ENCODE measurements around the gene DGCR8.

Gene DGCR8

DNA sequence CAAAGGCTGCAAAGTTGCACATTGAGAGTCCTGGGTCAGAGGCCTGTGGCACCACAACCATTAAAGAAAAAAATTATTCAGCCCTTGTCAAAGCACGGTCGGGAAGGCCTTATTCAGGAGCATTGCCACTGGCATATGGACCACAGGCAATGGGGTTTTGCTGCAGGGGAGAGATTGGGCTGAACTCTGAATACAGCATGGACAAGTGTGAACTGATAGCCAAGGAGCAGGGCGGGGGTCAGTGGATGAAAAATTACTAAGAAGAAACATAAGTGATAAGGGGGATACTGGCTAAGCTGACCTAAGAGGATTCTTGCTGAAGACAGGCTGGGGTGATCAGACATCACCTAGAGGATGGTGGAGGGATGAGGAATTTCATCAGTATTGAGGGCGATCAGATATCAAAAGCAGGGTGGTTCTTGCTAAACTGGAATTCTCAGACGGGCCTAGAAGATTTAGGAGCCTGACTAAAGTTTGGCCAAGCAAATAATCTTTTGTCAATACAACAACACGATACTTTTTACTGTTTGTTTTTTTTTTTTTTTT is 3.3 kb upstream of the DGCR8 start:
- no peak overlapping the region for H3K4me3 ChIP-seq (ENCODE audit: low read depth, low read length)
- ChIA-PET POLR2A (no interaction called here), CTCF (no interaction called here)
- no peak for DNase-seq (ENCODE audit: low read depth, low spot score)
- TF ChIP-seq, protein P1, sequence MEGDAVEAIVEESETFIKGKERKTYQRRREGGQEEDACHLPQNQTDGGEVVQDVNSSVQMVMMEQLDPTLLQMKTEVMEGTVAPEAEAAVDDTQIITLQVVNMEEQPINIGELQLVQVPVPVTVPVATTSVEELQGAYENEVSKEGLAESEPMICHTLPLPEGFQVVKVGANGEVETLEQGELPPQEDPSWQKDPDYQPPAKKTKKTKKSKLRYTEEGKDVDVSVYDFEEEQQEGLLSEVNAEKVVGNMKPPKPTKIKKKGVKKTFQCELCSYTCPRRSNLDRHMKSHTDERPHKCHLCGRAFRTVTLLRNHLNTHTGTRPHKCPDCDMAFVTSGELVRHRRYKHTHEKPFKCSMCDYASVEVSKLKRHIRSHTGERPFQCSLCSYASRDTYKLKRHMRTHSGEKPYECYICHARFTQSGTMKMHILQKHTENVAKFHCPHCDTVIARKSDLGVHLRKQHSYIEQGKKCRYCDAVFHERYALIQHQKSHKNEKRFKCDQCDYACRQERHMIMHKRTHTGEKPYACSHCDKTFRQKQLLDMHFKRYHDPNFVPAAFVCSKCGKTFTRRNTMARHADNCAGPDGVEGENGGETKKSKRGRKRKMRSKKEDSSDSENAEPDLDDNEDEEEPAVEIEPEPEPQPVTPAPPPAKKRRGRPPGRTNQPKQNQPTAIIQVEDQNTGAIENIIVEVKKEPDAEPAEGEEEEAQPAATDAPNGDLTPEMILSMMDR (IDR thresholded peaks at IDR 0.05; ENCODE audit: insufficient read depth, low read length, missing control alignments): no peak

DNA sequence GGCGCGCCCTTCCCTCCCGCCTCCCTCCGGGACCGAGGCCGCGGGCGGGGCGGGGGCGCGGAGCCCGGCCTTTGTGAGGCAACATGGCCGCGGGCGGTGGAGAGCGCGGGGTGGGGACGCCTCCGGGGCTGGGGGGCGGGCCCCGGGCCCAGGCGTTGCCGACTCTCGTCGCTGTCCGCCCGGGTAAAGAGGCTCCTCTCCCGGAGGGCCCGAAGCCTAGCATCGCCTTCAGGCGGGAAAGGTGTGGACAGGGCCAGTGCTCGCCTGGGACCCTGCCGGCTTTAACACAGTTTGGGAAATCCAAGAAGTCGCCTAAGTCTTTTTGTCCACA is 369 bp downstream of the DGCR8 start:
- TF ChIP-seq, protein P1 (IDR thresholded peaks at IDR 0.05; ENCODE audit: insufficient read depth, low read length, missing control alignments): no peak
- no peak for DNase-seq (ENCODE audit: low read depth, low spot score)
- ChIA-PET CTCF (no interaction called here), POLR2A (interaction anchor here (0.9 kb wide), 1 partner anchor 30 kb away, joined by 3 read pairs; no protein-coding TSS in a partner anchor)
- peak overlapping the region; percentile 66 for H3K4me3 ChIP-seq (ENCODE audit: low read depth, low read length)

DNA sequence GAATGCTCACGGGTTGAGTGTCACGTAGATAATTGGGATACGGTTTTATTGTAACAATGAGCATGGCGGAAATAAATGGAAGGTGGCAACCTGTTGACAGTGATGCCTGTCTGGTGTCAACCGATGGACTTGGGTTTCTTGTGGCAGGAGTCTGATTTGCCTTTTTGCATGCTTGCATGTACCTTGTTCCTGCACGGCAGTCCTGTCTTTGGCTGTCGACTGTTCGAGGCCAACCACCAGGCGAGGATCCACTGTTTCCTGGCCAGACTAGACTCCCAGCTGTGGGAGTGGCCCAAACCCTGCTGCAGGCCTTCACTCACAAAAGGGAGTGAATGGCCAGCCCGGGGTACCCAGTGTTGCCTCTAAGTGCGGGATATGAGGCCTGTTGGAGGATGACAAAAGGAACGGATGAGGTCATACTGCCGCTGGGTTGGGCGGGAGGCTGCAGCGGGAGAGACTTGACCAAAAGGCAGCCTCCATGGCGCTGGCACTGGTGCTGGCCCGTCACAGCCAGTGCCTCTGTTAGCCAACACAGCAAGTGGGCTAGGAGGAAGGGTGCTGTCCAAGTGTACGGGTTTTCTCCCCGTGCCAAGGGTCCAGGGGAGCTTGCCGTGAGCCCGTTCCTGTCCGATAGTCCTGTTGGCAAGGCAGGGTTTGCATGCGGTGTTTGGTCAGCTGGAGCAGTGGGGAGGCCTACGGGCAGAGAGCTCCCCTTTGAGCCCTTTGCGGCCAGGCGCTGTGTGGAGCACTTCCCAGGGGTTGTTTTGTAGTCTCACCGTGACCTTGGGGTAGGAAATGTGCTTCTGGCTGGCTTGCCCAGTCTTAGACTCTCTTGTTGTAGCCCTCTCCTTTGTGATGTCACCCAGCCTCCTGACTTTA is 974 bp downstream of the DGCR8 start:
- ChIA-PET CTCF (no interaction called here), POLR2A (no interaction called here)
- no peak for DNase-seq (ENCODE audit: low read depth, low spot score)
- peak overlapping the region; percentile 66 for H3K4me3 ChIP-seq (ENCODE audit: low read depth, low read length)
- TF ChIP-seq, protein P1 (IDR thresholded peaks at IDR 0.05; ENCODE audit: insufficient read depth, low read length, missing control alignments): no peak

DNA sequence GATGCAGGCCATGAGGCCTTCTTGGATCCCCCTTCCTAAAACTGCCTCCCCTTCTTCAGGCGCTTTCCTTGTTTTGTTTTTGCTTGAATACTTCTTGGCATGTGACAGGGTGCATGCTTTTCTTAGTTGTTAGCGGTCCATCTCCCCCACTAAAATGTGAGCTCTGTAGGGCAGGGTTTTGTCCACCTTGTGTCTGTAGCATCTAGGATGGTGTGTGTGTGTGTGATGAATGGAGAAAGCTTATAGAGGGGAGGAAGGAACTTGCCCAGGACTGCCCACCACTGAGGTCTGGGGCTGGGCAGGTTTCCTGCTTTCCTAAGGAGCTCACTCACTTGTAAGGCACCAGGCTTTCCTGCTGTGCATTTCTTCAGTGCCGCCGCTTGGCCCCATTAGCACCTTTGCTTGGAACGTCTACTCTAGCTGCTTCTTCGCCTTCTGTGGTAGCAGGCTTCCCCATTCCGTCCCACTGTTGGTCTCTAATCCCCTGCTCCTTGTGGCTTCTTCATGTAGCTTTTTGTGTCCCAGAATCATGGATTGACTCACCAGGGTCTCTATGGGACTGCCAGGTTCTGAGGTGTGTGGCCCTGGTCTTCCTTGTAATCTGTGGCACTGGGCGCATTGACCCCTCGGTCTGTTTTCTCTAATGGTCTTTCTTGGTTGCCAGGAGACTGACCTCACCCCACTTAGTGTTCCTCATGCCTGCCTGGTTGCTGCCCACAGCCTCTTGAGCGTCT is 3.3 kb downstream of the DGCR8 start:
- TF ChIP-seq, protein P1 (IDR thresholded peaks at IDR 0.05; ENCODE audit: insufficient read depth, low read length, missing control alignments): no peak
- POLR2A ChIA-PET: interaction anchor here (0.7 kb wide), 1 partner anchor 13 kb away, joined by 4 read pairs; no protein-coding TSS in a partner anchor
- DNase-seq (ENCODE audit: low read depth, low spot score): no peak
- no peak overlapping the region for H3K4me3 ChIP-seq (ENCODE audit: low read depth, low read length)
- CTCF ChIA-PET: interaction anchor here (0.7 to 1.0 kb wide), 2 partner anchors 9 to 27 kb away, joined by 3 read pairs; no protein-coding TSS in a partner anchor

DNA sequence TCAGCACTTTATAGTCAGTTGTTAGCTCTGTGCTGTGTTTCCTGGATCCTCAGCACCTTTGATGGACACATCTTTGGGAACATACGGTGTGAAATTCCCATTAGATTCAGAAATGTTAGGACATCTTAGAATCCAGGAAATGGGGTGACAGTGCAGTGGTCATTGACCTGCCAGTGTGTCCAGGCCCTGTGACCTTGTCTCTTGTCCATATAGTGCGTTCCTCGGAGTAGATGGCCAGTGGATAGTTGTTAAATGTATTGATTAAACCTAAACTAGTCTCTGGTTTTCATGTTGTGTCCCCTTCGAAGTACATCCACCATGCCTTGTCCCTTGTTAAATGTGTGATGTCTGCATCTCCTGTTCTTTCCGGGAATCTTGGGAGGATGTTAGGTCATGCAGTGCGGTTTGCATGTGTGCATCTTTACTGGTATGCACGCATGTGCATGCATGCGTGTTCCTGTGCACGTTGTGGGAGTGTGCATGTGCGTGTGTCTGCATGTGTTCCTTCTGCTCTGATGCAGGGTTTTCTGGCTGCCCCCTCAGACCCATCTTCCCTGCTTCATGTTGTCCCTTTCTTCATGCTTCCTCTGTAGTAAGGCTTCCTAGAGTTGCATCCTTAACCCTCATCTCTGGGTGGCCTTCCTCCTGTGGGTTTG is 4.0 kb downstream of the DGCR8 start:
- ChIA-PET POLR2A (interaction anchor here (0.7 kb wide), 1 partner anchor 13 kb away, joined by 4 read pairs; no protein-coding TSS in a partner anchor), CTCF (interaction anchor here (1.0 to 1.7 kb wide), 2 partner anchors 17 to 27 kb away, joined by 3 to 5 read pairs; no protein-coding TSS in a partner anchor)
- DNase-seq (ENCODE audit: low read depth, low spot score): no peak
- TF ChIP-seq, protein P1 (IDR thresholded peaks at IDR 0.05; ENCODE audit: insufficient read depth, low read length, missing control alignments): no peak
- H3K4me3 ChIP-seq (ENCODE audit: low read depth, low read length): no peak overlapping the region
